Frontal cortex (tissue), 4 donors: ENCODE measurements around the gene AASDH. TPM values are rescaled to one million over a fixed set of nuclear protein-coding genes. Genes with fewer than 3 reads are reported as not detected.
"Not testable (repeated sequence)": the region's sequence is repeated elsewhere in the genome, so short reads cannot be mapped to it uniquely, and the experiment has no call there.

Source experiments
- DNase-seq, 2 donors: peaks; one replicate each; pipeline ENCODE4 v3.0.0; 2012; ENCODE audit warnings: low spot score in 2 of 2
- FAIRE-seq: peaks from 2 replicates; lab custom pipeline; 2012; peaks lifted over from hg19 to GRCh38; lab: Jason Lieb, UNC
- total RNA-seq: library from RNA; depleted of rRNA; stranded (reverse); fragments of >200 nt; gene quantifications from one replicate; pipeline ENCODE4 v1.2.3, GENCODE V29; 2014
- donor health status: control.
- donor health status: control.
- donor health status: control.

The AASDH gene
- total RNA-seq, 1 donor from 2014 or later = 24.1 TPM

DNA sequence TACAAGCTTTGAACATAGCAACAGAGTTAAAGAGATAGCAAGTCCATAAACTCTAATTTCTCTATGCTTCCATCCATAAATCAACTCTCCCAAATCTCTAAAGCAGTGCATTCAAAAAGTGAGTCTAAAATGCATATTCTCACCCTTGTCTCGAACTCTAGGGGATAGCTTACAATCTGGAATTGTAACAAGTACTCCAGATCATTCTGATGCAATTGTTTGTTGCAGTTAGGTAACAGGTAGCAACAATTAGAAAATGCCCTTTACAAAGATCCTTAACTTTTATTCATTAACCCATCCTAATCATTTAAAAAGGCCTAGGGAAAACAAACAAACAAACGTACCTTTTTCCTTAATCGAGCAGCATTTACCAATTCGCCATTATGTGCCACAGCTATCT, 18.9 kb upstream of the AASDH start:
- DNase-seq (no peak), FAIRE-seq (no peak)

DNA sequence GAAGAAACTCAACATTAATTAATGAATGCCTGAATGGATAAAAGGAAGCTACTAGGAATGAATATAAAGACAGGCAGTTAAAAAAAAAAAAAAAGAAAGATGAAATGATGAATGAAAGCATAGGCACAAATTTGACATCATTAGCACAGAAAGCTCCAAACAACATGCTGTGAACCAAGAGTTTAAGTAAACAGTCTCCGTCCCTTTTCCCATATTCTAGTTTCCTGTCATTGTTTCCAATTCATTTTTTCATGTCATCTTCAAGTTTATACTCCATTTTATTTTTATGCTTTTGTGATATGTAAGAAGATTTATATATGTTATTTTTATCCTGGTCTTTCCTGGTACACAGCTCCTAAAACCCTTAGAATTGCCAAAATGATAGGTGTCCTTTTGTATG, 17.7 kb upstream of the AASDH start:
- FAIRE-seq (no peak), DNase-seq (no peak)

DNA sequence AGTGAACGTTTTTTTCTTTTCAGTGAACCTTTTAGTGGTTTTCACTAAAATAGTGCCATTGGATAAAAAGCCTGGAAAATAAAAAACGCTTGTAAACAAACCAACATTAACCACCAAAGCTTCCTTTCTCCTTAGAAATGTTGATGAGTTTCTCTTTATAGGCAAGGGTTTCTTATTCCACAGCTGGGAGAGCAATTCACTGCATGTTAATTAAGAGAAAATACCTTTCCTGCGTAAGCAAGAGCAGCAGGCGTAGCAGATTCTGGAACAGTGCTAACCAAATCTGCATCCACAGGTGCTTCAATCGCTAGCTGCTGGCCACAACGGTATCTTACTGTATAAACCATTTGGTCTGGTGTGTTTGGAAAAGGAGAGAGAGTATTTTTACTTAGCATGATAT, 13.3 kb upstream of the AASDH start:
- FAIRE-seq = no peak

DNA sequence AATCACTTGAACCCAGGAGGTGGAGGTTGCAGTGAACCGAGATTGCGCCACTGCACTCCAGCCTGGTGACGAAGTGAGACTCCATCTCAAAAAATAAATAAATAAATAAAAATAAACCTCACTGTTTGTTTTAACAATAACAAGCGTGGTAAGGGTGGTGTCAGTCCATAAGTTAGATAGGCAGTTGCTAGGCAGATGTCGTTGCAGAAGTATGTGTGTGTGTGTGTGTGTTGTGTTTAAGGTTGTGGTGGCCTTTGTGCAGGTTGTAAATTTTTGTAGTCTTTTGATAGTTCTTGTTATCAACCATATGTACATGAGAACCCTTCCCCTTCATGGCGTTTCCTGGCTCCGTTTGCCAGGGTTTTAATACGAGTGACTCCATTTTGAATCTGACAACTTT, 4.0 kb upstream of the AASDH start:
- no peak for DNase-seq
- no peak for FAIRE-seq

More for the DNA sequence above, 13.3 kb upstream of the AASDH start:
- DNase-seq = no peak

DNA sequence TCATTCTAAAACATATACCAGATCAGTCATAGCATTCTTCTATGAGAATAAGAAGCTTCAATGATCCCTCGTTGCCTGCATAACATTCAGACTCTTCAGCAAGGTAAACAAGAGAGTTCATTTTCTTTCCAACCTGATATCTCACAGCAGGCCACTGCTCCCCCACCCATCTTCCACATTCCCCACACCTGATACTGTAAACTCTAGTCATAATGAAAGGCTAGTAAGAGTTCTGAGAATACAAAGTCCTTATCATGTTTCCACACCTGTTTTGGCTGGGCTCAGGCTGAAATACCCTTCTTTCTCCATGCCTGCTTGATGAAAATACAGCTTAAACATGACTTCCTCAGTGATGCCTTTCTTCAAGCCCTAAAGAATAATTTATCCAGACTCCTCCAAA, 2.3 kb upstream of the AASDH start:
- DNase-seq (no peak), FAIRE-seq (no peak)

DNA sequence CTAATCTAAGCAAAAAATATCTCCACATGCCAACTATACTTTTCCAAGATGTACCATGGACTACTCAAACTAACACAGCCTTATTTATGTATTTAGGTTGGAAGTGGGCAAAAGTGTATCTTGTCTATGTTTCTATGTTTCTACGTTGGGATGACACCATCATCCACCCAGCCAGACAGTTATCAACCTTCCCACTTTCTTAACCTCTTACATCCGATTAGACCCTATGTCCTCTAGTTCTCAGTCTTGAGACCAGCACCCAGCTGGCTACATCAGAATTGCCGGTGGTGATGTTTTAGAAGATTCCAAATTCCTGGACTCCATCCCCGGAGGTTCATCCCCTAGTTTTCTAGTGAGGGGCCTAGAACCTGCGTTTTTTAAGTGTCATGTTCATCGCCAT, 1.0 kb upstream of the AASDH start:
- no peak for FAIRE-seq
- no peak for DNase-seq

DNA sequence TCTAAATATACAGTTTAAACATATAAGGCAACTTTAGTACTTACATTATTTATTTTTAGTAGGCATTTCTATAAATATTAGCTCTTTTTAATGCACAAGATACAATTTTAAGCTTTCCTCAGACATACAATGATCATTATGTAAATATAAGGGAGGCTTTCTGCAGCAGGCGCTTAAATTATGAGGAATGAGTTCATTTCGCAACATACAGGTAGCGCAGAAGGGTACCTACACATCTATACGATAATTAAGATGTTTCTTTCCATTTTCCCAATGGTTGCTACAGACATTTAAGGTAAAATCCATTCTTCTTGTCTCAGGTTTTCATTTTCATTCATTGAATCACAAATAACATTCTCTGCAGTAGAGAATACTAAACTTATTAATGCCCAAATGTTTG, 1.2 kb downstream of the AASDH start:
- FAIRE-seq (no peak), DNase-seq (no peak)

DNA sequence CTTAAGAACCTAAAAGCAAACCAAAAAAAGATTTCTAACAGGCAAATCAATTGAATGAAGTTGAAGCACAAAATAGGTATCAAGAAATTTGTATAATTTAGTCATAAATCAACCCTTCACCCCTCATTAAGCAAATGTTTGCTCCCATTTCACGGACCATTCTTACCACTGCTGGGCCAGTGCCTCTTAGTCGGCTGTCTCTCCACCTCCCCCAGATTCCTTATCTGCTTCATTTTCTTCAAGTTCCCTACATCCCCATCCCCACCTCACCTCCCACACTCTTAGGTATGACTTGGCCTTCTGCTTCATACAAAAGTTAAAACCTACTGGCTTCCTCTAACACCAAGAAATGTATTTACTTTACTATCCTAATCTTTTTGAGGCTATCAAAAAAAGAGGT, 11.8 kb downstream of the AASDH start:
- no peak for FAIRE-seq
- no peak for DNase-seq

DNA sequence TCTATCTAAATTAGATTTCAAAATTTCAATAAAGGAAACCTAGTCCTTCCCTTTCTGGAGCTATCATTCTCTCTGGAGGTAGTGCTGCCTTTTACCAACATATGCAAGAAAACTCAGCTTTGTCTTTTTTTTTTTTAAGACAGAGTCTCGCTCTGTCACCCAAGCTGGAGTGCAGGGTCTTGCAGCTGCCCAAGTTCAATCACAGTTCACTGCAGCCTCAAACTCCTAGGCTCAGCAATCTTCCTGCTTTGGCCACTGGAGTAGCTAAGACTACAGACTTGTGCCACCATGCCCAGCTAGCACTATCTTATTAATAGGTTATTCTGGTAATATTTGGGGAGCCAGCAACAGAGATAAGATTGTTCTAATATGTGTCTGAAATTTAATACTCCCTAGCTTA, 12.3 kb downstream of the AASDH start:
- DNase-seq (no peak), FAIRE-seq (no peak)

DNA sequence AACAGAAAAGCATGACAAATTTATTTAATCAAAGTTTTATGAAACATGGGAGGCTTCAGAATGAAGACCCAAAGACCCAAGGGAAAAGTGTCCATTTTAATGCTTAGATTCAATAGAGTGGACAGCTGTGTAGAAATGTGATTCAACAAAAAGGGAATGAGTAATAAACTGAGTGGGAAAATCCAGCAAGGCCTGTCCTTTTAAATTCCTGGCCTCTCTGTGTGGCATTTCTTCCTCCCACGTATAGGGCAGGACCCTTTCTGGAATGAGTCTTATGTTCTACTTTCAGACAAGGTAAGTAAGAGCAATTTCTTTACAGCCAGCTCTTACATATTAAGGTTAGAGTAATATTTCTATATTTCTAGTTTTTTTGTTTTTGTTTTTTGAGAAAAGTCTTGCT, 14.5 kb downstream of the AASDH start:
- FAIRE-seq (no peak), DNase-seq (no peak)

DNA sequence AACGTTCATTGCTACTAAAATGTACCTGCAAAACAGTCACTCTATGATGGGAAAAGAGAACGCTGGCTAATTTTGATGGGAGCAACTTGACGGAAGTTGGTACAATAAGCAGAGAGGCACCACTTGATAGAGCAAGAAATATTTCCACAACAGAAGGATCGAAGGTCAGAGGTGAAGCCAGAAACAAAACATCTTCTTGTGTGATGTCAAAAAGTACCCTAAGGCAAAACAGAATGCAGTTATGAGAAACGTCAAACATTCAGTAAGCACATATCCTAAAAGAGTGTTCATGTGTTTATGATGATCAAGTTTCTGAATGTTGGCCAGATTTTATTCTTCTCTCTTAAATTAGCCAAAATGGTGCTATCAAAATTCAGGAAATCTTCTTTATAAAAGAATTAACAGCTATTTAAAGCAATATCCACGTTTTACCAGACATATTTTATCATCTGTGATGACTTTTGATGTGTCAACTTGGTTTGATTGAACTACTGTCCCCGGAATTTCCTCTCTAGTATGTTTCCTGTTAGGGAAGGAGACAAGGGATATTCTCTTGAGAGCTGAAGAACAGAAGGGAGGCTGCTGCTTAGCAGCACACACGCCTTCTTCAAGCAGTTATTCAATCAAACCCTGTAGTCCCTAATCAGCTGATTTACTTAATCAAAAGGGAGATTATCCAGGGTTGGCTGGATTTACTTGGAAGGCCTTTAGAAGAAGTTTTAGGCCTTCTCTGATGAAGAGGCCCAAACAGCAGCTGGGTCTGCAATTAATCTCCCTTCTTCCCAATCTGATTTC, 15.7 kb downstream of the AASDH start:
- FAIRE-seq (no peak), DNase-seq (no peak)

DNA sequence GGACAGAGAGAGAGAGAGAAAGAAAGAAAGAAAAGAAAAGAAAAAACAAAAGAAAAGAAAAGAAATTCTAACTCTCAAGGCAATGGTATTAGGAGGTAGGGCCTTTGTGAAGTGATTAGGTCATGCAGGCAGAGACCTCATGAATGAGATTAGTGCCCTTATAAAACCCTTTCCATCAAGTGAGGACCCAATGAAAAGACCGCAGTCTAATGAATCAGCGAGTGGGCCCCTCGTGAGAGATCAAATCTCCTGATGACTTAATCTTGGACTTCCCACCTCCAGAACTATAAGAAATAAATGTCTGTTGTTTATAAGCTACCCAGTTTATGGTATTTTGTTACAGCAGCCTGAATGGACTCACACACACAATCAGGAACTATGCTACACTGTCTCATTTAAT, 16.9 kb downstream of the AASDH start:
- no peak for DNase-seq
- no peak for FAIRE-seq

DNA sequence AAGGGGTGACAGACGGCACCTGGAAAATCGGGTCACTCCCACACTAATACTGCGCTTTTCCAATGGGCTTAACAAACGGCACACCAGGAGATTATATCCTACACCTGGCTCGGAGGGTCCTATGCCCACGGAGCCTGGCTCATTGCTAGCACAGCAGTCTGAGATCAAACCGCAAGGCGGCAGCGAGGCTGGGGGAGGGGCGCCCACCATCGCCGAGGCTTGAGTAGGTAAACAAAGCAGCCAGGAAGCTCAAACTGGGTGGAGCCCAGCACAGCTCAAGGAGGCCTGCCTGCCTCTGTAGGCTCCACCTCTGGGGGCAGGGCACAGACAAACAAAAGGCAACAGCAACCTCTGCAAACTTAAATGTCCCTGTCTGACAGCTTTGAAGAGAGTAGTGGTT, 24.3 kb downstream of the AASDH start:
- not testable (repeated sequence) for DNase-seq, FAIRE-seq

DNA sequence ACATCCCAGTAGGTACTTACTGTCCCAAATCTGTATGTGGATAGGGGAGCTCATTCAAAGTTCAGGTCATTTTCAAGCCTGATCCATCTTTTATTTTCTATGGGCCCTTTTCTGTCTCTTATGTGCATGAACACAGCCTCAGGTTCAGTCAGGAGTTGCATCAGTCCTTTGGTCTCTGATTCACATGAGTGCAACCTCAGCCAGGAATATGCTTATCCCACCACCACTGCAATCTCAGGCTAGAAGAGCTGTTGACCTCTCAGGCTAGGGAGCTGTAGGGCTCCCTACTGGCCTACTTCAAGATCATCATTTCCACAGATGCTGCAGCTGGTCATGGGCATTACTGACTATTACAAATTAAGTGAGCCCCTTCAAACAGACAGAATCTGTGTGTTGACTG, 27.2 kb downstream of the AASDH start:
- no peak for FAIRE-seq
- DNase-seq = no peak

DNA sequence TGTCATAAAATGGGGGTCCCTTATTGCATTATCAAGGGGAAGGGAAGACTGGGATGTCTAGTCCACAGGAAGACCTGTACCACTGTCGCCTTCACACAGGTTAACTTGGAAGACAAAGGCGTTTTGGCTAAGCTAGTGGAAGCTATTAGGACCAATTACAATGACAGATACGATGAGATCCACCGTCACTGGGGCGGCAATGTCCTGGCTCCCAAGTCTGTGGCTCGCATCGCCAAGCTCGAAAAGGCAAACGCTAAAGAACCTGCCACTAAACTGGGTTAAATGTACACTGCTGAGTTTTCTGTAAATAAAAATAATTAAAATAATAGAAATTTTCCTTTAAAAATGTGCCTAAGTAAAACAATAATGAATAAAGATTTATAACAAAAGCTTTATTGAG, 30.6 kb downstream of the AASDH start:
- FAIRE-seq (no peak), DNase-seq (no peak)

DNA sequence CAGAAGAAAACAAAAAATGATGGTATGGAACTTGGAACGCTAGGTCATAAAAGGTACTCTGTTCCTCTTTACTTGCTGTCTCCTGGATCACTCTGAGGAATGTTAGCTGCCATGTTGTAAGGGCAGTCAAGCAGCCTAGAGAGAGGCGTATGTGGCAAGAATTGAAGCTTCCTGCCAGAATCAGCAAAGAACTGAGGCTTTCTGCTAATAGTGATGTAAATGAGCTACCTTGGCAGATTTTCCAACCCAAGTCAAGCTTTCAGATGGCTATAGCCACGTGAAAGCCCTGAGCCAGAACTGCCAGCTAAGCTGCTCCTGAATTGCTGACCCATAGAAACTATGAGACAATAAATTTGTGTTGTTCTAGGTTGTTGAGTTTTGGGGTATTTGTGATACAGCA, 38.7 kb downstream of the AASDH start:
- FAIRE-seq (no peak), DNase-seq (no peak)

DNA sequence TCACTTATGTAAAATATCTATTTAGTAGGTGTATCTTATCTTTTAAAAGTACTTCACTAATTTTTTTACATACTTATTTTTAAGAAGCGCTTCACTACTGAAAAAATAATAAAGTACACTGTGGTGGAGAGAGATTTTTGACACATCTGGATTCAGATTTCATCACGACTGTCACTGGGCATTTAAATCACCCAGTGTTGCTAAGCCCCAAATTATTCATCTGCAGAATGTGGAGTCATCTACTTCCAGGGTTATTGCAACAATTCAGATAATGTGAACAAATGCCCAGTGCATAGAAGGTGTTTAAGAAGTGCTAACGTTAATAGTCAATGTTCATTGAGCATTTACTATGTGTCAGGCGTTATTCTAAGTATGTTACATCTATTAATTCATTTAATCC, 41.8 kb downstream of the AASDH start:
- DNase-seq = no peak
- no peak for FAIRE-seq

DNA sequence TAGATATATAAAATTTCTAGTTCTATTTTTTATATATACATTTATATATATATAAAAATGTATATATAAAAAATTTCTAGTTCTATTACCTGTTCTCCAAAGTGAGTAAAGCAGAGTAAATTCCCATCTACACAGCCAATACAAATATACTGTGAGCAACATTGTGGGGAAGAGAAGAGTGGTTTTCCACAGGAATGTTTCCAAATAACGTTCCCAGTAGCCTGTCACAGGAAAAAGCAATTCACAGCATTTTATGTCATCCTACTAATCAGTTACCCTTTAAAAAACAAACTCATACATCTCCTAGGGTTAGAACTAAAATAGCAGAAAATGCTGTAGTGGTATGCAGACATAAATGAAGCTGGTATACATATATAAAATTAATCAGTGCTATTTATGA, 44.5 kb downstream of the AASDH start:
- DNase-seq (no peak), FAIRE-seq (peak; percentile 31)

DNA sequence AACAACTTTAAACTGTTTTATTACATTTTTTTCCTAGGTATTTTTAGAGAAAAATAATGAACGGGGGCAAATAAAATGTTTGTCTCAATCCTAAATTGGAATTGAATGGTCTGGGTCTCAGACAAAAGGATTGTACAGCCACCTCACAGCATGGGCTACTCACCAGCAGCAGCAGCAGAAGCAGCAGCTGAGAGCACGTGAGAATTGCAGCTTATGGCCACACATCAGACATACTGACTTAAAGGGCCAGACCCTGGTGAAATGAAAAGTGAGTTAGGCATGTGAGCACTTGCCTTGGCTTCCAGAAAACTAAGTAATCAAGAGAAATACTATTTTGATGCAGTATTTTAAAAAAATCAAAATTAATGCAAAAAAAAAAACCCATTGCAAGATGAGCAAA, 56.6 kb downstream of the AASDH start:
- no peak for DNase-seq
- no peak for FAIRE-seq

DNA sequence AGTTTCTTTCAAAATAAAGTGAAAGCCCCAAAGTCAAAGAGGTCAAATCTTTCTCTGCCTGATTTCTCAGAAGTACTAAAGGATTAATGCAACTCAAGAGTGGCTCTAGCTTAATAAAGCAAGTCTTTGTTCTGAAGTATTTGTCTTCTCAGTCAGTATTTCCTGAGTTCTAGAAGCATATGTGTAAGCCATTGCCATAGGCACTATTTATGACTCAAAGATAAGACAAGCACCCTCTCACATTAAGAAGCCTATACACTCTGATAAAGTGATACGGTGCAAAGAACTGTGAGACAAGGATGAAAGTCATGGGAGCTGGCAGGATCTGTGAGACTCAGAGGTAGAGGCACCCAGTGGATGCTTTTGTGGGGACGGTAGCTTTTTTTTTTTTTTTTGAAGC, 60.9 kb downstream of the AASDH start:
- FAIRE-seq (no peak), DNase-seq (no peak)

DNA sequence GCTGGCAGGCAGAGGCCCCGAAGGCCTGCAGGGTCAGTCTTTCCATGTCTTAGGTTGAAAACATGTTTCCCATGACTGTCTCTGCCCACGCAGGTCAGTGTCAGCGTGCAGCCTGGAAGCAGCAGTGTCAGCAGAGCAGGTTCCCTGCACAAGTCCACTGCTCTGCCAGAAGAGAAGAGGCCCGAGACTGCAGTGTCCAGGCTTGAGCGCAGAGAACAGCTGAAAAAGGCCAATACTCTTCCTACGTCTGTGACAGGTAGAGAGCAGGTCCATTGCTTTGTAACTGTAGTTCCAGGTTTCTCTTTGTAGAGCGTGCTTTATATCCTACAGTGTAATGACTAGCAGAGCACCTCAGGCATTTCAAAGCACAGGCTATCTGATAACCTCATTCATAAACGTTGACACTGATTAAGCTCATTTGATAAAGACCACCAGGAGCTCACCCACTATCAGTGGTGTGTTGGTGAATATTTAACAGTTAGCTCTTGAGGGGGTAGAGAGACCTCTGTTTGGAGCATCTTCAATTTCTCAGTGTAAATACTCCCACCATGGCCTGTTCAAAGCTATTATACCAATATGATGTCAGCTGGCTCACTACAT, 63.2 kb downstream of the AASDH start:
- no peak for FAIRE-seq

DNA sequence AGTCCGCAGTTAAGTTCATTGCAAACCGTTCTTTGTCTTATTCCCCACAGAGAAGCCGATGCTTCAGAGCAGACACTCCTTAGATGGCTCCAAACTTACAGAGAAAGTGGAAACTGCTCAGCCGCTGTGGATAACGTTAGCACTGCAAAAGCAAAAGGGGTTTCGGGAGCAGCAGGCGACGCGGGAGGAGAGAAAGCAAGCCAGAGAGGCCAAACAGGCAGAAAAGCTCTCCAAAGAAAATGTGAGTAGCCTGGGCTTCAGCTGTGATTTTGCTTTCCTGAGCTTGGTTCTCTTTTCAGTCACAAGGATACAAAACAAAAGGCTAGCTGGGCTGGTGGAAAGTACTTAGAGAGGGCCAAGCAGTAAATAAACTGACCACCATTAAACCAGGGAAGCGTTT, 64.0 kb downstream of the AASDH start:
- DNase-seq (no peak), FAIRE-seq (no peak)

More for the DNA sequence above, 63.2 kb downstream of the AASDH start:
- no peak for DNase-seq
